CD4-positive, alpha-beta T cell treated with Interleukin-6 for 4 hours (primary cell): ENCODE data around the gene FGFRL1.

ENCODE experiments used
- DNase-seq: peaks from one replicate; pipeline ENCODE4 v3.0.0-alpha.2; 2020; ENCODE audit warnings: mixed read lengths

The FGFRL1 gene

DNA sequence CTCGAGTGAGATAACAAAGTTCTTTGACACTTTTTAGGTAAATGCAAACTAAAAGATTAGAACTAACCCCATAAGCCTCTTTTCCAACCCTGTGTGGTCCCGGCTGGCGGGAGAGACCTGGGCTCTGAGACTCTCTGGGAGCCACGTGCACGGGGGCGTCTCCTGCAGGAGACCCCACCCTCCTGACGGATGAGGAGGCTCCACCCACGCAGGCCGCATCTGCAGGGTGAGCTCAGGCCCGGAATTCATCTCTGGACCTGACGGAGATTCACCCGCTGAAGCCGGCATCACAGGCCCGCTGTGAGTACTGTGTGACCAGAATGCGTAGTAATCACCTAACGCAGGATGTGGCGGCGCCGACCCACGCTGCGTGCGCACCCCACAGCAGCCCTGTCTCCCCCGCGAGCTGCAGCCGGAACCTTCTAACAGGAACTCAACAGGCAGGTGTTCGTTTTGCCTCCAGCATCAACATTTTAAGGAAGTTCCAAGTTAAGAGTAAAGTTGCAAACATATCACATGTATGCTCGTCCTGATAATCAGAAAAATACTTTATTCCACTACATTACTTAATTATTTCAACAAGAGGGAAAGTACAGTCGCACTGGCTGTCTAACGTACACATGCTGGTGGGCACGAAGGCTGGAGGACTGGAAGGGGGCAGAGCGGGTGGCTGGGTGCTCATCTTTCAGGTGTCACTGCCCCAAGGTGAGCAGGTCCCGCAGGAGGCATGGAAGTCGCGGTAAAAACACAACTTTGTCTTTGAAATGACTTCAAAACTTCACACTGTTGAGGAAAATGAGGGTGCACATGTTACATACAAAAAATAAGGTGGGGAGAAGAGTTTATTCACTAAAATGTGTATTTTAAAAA lies 44.5 kb downstream of the FGFRL1 start:
- DNase-seq: peak; percentile 89

DNA sequence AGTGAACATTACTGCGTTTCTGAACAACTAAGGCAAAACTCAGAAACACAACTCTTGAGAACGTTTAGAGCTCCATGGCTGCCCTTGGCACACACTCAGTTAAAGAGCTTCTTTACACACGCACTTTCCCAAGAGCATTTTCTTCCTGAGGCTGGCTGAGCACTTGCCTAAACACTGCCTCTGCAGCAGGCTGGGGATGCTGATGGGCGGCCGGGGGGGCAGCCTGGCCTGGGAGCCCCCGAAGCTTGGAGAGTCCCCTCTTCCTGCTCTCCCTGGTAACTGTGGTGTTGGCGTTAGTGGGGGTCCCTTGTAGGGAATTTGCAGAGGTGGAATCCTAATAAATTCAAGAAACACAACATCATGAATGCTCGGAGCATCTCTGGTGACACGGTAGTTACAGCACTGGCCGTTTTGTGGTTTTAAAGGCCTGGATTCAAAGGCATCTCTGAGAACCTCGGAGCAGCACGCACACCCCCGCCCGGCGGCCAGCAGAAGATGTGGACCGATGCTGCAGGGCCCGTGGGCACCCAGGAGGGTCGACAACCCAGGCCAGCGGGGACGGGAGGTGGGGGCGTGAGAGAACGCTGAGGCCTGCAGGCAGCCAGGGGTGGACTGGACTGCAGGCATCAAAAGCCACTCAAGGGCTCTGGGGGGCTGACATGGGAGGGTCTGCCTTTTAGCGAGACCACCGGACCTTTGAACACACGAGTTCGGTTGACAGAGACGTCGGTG lies 45.4 kb downstream of the FGFRL1 start:
- no peak for DNase-seq

DNA sequence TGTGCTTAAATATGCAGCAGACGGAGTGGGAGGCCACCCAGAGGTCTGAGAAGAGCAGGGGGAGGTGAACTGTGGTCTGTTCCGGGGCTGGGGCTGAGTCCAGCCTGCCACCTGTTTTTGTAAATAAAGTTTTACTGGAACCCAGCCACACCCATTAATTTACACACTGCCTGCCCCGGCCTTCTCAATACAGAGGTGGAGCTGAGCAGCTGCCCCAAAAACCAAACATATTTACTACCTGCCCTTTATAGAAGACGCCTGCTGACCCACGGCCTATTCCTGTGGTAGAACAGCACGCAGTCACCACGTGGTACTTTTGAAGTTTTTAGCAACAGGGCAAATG lies 45.9 kb downstream of the FGFRL1 start:
- no peak for DNase-seq

DNA sequence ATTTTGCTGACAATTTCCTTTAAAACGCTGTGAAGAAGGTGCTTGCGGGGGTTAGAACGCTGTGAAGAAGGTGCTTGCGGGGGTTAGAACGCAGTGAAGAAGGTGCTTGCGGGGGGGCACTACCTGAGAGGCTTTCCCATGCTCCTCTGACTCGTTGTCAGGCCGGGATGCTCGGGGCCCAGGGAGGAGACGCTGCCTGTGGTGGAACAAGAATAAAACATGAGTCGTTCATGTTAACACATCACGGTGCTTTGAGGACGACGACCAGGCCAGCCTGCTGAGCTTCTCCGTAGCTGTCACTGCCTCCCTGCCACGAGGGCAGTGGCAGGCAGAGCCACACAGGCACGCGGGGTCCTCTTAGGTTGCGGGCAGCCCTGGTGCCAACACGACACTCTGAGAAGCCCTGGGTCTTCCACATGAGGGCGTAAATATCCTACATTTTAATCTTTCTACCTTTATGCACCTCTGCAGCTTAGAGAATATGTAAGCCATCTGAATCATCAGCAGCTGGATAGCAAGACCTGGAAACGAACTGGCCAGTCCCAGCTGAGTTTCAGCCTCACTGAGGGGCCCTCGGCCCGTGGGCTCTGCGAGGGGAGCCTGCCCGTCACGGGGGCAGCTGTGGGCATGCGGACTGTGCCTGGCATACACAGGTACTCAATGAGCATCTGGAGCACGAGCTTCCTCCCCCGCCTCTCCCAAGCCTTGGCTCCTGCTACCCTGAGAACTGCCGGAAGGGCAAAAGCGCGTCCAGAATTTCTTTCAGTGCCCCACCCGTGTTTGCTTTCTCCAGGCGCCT lies 47.0 kb downstream of the FGFRL1 start:
- DNase-seq: no peak

DNA sequence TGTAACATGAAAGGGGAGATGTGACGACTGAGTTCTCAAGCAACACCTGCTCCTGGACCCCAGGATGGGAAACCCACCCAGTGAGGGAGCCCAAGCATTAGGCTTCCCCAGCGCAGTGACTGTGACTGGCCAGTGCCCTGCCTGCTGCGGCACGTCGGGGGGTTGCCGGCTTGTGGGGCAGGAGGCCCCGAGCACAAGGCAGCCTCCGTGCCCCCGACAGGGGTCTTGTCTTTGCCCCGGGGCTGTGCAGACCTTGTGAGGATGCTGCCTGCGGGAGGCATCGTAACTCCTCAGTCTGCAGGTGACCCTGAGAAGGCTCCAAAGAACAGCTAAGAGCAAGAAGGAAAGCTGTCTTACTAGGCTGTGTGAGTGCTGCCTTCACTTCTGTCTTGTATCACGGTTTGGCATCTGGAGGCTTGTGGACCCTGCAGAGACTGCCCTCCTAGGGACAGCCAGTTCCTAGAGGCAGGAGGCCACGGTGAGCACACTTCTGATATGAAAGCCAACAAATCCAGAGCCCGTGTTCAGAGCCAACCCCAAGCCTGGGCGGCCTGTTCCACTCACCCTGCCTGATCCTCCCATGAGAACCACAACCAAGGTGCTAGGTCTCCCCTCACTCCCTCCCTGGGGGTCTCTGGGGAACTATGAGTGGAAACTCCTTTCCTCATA lies 47.7 kb downstream of the FGFRL1 start:
- DNase-seq: no peak

DNA sequence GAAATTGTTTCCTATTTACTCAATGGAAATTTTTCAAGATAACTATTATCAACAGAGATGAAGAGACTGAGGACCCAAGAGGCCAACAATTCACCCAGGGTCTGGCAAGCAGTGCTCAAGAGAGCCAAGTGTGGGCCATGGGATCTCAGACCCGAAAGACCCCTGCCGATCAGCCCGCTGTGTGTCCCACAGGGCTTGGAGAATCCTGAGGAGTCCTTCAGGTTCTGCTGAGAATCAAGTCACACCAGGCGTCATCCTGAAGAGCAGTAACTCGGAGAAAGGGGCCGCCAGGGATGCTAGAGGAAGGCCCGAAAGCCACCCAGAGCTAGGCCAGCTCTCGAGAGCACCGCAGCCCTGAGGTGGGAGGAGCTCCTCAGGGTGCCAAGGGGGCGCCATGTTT lies 48.7 kb downstream of the FGFRL1 start:
- DNase-seq: no peak

- DNase-seq: no peak
These were observed 49.2 kb downstream of the FGFRL1 start for GRCh38 chr4:1060621-1061020.

- DNase-seq: no peak
These were observed 49.8 kb downstream of the FGFRL1 start for GRCh38 chr4:1061056-1061700.

DNA sequence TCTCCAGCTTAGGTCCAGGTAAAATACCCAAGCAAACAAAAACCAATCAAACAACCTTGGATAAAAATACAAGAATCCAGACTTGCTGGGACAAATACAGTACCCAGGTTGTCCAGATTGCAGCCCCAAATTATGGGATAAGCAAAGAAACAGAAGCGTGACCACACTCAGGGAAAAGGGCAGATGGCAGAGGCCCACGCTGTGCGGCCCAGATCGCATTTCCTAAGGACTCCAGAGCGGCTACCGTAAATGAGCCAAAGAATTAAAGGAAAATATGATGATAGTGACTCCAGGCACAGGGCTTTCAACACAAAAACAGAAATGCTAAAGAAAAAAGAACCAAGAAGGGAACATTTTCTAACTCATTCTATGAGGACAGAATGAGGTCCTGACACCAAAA lies 50.3 kb downstream of the FGFRL1 start:
- no peak for DNase-seq

- no peak for DNase-seq
These were observed 51.0 kb downstream of the FGFRL1 start for GRCh38 chr4:1062419-1062818.

GRCh38 chr4:1065732-1066131 lies 54.3 kb downstream of the FGFRL1 start:
- DNase-seq: no peak

- DNase-seq: no peak
These were observed 58.0 kb downstream of the FGFRL1 start for GRCh38 chr4:1069394-1069793.

DNA sequence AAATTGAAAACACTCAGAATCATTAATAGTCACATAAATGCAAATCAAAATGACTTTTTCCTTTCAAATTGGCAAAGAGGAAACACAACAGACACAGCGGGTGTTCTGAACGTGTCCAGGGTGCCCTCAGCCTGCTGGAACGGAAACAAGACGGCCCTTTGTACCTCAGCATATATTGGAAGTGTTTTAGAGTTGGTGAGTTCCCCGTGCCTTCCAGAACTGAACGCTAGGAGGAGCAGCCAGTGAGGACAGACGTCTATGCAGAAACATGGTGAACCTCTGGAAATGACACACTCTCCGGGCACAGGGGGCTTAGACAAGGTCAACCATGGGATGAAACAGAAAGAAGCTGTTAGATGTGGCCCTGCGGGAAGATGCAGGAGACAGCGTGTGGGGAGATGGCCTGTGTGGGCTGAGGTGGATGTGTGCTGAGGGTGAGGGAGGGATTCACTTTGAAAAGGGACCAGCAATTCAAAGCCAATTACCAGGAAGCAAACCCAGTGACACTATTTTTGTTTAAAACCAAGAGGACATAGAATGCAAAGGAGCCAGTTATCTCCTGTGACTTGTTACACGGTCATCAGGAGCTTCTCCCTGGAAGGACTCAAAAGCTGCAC lies 61.5 kb downstream of the FGFRL1 start:
- DNase-seq: peak; percentile 64

DNA sequence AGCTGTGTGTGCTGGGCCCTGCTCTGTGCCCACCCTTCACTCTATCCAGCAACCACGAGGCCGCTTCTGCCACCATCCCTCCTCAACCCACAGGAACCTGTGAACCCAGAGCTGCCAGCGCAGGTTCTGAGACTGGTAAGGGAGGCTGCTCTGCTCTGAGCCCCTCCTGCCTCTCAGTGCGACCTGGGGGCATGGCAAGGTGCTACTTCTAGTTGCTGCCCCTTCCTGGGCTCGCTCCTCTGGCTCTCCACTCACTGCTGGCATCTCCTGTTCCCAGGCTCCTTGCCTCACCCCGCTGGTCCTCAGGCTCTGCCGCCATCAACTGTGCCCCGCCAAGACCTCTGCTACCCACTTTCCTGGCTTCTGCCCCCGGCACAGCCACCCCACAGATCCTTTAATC lies 62.7 kb downstream of the FGFRL1 start:
- no peak for DNase-seq

- no peak for DNase-seq
These were observed 63.8 kb downstream of the FGFRL1 start for GRCh38 chr4:1075225-1075624.

DNA sequence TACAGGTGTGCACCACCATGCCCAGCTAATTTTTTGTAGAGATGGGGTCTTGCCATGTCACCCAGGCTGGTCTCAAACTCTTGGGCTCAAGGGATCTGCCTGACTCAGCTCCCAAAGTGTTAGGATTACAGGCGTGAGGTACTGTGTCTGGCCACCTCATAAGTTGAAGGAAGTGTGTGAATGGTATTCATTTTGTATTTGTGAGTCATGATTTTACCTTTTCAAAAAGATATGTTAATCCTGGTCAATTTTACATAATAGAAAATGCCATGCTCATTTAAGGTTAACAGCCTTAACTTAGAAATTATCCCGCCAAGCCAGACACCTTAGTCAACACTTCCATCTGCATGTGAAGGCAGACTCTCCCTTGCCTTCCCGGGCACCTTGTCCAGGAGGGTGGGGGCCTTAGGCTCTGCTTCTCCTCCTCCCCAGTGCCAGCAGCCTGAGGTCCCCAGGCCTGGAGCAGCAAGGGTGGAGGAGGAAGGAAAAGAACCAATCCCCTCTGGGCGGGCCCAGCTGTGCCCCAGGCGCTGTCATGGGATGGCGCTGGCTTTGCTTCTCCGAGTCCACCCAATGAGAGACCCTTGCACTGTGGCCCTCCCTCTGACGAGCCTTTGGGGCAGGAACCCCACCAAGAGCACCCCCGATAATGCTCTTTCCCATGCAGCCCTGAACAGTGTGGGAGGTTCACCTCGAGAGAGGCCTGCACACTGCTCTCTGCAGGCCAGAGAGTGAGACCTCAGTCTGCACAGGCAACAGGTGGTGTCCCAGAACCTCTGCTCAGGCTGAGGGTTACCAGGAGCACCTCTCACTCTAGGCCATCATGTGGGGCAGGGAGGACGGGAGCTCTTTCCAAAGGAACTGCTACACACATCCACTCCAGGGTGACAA lies 64.6 kb downstream of the FGFRL1 start:
- DNase-seq: no peak
